Lower leg skin (tissue), 3 donors: ENCODE measurements around the gene DPH1.

Source experiments
- CTCF ChIP-seq, 3 donors: fragments of 450-650 bp; IDR thresholded peaks; one replicate each; pipeline ENCODE4 v1.5.1; 2016; ENCODE audit warnings: antibody characterized with exemption in 3 of 3, mild to moderate bottlenecking in 3 of 3, moderate library complexity in 2 of 3
- POLR2A ChIP-seq, 2 donors: fragments of 450-650 bp; IDR thresholded peaks; one replicate each; pipeline ENCODE4 v1.6.1; 2016 to 2017; ENCODE audit warnings: antibody characterized with exemption in 2 of 2, mild to moderate bottlenecking in 1 of 2, moderate library complexity in 1 of 2

DNA sequence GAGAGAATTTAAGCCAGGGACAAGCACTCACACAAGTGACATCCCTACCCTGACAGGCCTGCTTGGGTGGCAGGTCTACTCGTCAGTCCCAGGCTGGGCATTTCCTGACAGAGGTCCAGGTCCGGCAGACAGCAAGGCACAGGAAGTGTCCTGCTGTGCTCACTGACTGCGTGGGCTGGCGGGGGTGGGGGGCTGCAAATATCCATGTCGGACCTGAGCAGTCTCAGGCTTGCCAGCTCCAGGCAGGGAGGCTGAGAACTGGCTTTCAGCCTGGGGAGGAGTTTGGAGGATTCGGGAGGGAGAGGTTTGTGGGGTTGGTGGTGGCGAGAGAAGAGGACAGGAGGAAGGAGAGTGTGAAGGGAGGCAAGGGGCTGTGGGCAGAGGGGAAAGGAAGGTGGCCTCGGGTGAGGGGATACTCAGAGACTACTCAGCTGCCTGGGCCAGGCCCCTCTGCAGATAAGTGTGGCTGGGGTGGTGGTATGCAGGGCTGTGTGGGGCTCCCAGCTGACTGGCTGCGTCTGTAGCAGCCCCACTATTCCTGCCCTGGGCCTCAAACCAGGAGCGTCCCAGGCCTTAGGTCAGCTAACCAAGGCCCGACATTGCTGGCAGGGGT, 32.7 kb downstream of the DPH1 start:
- TF ChIP-seq CTCF (IDR thresholded peaks at IDR 0.05) (no peak), POLR2A (IDR thresholded peaks at IDR 0.05) (no peak)
